Measurements from ENCODE around the gene PPP1R12C. TPM values are rescaled to one million over a fixed set of nuclear protein-coding genes. Genes with fewer than 3 reads are reported as not detected.

PPP1R12C gene
- total RNA-seq, result 16.1 TPM

DNA sequence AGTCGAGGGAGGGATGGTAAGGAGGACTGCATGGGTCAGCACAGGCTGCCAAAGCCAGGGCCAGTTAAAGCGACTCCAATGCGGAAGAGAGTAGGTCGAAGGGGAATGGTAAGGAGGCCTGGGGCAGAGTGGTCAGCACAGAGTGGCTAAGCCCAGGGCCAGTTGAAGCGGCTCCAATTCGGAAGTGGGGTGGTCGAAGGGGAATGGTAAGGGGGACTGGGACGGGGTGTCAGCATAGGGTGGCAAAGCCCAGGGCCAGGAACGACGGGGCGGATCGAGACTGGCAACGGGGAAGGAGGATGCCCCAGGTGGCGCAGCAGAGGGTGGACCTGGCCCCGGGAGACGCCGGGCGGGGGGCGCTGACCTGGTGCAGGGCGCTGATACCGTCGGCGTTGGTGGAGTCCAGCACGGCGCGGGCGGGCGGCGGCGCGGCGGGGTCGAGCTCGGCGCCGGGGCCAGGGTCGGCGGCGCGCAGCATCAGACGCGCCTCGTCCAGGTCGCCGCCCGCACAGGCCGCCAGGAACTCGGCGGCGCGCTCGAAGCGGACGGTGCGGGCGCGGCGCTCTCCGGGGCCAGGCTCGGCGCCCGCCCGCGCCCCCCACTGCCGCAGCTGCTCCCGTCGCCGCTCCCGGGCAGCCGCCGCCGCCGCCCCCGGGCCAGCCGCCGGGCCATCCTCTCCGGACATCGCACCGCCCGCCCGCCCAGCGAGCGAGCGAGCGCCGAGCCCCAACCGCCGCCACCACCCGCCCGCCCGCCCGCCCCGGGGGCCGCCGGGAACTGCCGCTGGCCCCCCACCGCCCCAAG, at the start of gene PPP1R12C:
Gene PPP1R12C (minus strand): TSS at position 779 of the 804 bp plus-strand sequence. CDS start 94 bp downstream, at position 685.

GRCh38 chr19:55166530-55167268, 49.3 kb upstream of the PPP1R12C start, which contains the start of gene DNAAF3:
DNAAF3 (minus strand) TSS chr19:55166613; CDS start chr19:55166413, 200 bp downstream.

DNA sequence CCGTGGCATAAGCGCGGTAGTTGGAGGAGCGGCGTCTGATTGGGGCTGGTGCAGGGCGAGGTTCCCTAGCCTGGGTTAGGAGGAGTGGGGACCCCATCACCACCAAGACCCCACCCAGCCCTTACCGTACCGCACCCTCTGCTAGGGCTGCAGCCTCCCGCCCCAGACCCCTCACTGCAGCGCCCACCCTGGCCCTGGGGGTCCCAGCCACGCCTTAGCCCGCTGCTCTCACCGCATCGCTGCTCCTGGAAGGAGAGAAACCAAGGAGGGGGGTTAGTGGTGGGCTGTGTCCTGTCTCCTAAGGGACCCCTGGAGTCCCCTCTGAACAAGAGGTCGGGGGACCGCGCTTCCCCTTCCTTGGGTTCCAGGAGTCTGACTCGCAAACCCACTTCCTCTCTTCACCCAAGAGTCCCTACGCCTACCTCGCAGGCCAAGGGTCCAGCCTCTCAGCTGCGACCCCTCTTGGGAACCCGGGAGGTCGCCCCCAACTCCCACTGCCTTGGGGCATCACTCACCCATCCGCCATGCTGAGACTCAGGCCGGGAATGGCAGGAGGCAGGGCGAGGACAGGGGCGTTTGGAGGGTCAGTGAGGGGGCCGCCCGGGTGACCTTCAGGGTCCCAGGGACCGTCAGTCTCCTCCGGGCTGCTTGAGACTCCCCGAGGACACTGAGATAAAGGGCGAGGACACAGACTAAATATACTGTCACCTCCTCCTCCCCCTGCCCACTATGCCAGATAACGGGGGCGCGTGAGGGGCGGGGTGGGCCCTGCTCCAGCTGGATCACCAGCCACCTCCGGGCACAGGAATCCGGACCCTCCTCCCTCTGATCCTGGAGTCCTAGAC, 39.8 kb upstream of the PPP1R12C start, which contains the start of gene TNNI3:
Gene TNNI3 (minus strand): TSS at position 669 of the 845 bp plus-strand sequence. CDS start 143 bp downstream, at position 526.

DNA sequence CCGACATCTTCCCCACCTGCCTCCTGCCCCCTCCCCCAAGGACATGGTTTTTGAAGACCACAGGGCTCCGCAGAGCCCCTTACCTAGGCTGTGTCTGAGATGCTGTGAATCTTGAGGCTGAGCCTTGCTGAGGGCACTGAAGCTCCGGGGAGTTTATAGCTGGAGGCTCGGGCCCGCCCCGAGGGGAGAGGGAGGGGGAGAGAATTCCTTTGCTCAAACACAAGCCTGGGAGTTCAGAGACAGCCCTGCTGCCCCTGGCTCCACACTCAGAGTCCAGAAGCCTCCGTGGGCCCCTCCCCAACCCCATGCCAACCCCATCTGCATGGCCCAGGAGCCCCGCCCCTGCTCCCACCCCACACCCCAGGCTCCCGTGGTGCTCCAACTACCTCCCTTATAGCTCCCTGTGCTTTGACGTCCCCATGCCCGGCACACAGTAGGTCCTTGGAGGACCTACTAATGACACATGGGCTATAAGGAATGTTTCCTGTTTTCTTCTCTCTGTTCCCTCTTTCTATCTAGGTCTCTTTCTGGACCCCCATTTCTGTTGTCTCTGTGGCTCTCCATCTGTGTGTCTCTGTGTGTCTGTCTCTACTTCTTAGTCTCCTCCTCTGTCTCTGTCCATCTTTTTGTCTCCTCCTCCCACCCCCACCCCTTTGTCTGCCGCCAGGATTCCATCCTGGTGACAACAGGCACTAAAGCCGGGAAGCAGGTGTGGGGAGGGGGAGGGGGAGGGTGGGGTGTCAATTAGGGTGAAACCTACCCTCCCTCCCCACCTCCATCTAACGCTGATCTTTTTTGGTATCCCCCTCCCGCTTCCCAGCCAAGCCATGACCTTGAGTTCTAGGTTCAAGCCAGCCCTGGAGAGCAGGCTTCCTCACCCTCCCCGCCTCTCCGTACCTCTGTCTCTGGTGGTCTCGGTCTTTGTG, 31.9 kb upstream of the PPP1R12C start, which contains the start of gene TNNT1:
Gene TNNT1 (minus strand): TSS at position 129 of the 926 bp plus-strand sequence. CDS start 2,049 bp downstream, outside the sequence.

GRCh38 chr19:55075371-55075998, 42.0 kb downstream of the PPP1R12C start, which contains the start of gene EPS8L1:
EPS8L1 (plus strand) TSS chr19:55075869; CDS start chr19:55076445, 576 bp downstream.

GRCh38 chr19:55062735-55063491, 54.5 kb downstream of the PPP1R12C start, which contains the start of gene RDH13:
RDH13 (minus strand) TSS chr19:55063148; CDS start chr19:55063032, 116 bp downstream.

Small RNAs within 50 kb of the gene (small RNA-seq; reads per million reads assigned to genes)
- gene MIR7975 (not detected), gene RF01210 (not detected)

Other genes with a start within 250 kb of the PPP1R12C start
- gene FCAR, start 243.4 kb downstream of the PPP1R12C start, total RNA-seq, result 0.92 TPM
- not detected for gene NCR1, start 211.5 kb downstream of the PPP1R12C start, total RNA-seq
- gene NLRP7, start 170.1 kb downstream of the PPP1R12C start, total RNA-seq, result not detected
- gene NLRP2, start 151.3 kb downstream of the PPP1R12C start, total RNA-seq, result 12.7 TPM
- gene GP6, start 79.4 kb downstream of the PPP1R12C start, total RNA-seq, result 0.23 TPM
- gene RDH13, start 54.5 kb downstream of the PPP1R12C start, total RNA-seq, result 30.4 TPM
- 2.1 TPM for gene EPS8L1, start 41.8 kb downstream of the PPP1R12C start, total RNA-seq
- gene TNNT1, start 31.6 kb upstream of the PPP1R12C start, total RNA-seq, result 20.5 TPM
- gene TNNI3, start 40.1 kb upstream of the PPP1R12C start, total RNA-seq, result 3.5 TPM
- 3.9 TPM for gene DNAAF3, start 49.0 kb upstream of the PPP1R12C start, total RNA-seq
- 67.4 TPM for gene SYT5, start 62.7 kb upstream of the PPP1R12C start, total RNA-seq
- gene PTPRH, start 91.9 kb upstream of the PPP1R12C start, total RNA-seq, result 0.69 TPM
- gene TMEM86B, start 111.1 kb upstream of the PPP1R12C start, total RNA-seq, result 0.92 TPM
- 23.1 TPM for gene PPP6R1, start 141.4 kb upstream of the PPP1R12C start, total RNA-seq
- gene HSPBP1, start 162.5 kb upstream of the PPP1R12C start, total RNA-seq, result 29.8 TPM
- gene BRSK1, start 166.4 kb upstream of the PPP1R12C start, total RNA-seq, result 111 TPM
- gene TMEM150B, start 207.7 kb upstream of the PPP1R12C start, total RNA-seq, result not detected
- 11.3 TPM for gene KMT5C, start 222.2 kb upstream of the PPP1R12C start, total RNA-seq
- gene COX6B2, start 237.1 kb upstream of the PPP1R12C start, total RNA-seq, result 0.92 TPM
- gene GARIN5B, start 245.6 kb upstream of the PPP1R12C start, total RNA-seq, result not detected

All from diencephalon (tissue), 1 donor.